ENCODE measurements around the gene NT5C3A. TPM values are rescaled to one million over a fixed set of nuclear protein-coding genes. Genes with fewer than 3 reads are reported as not detected.

NT5C3A gene
- 10.4 and 16.3 TPM in 2 replicates for total RNA-seq (ENCODE audit: low replicate concordance)

DNA sequence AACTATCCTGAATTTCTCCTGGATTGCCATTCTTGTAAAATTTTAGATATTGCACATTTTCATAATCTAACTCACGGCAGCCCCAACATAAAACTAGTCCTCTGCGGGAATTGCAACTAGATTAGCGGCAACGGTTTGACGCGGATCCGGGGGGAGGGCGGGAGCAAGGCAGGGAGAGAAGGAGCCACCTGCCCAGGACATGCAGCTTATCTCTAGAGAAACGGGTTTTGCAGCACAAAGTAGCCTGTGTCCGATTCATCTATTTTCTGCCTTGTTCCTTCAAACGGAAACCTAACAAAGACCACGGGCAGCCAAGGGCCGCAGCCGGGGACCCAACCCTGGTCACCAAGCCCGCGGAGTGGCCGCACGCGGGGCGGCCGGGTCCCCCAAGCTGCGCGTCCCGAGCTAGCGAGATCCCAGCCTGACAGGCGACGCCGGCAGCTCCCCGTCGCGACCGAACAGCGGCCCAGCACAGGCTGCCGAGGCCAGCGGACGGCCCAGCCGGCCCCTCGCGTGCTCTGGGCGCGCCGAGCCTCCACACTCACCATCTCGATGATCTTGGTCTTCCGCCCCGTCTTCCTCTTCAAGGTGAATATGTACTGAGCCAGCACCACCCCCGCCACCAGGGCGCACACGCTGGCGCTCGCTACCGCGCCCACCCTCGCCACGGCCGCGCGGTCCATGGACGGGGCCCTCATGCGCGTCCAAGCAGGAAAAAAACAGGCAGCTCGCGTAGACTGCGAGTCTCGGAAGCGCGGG, at the start of gene NT5C3A:
NT5C3A (minus strand) TSS at position 754 of the 759 bp plus-strand sequence; CDS start at position 683, 71 bp downstream.

DNA sequence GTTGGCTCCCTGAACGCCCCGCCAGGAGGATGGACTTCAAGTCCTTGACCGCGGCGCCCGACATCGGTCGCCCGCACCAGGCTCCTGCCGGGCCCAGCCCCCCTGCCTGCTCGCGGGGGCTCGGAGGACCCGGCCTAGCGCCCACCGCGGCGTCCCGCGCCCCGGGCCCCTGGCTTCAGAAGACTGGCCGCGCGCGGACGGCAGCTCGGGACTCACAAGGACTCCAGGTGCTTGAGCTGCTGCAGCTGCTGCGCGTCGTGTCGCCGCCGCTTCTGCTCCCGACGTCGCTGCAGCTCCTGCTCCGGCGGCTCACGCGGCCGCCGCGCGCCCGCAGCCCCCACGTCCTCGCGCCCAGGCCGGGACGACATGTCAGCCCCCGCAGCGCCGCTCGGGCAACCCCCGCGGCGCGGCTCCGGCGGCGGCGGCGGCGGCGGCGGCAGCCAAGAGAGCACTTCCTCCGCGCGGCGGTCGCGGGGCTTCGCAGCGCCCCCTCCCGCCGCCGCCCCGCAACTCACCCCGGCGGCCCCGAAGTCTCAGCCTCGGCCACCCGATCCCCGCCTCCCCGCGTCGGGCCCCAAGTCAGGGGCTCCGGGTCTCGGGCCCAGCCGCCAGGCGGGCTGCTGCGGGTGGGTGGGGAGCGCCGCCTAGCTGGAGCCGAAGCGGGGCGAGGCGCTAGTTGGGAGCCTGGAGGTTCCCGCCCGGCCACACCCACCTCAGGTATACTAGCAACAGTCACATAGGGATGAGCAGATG, 46.6 kb upstream of the NT5C3A start, which contains the start of gene RP9:
RP9 (minus strand) TSS at position 400 of the 753 bp plus-strand sequence; CDS start at position 368, 32 bp downstream.

Other genes starting within 250 kb of the NT5C3A start
- gene KBTBD2, start 171.0 kb downstream of the NT5C3A start, total RNA-seq (ENCODE audit: low replicate concordance) = 24.0 and 31.5 TPM in 2 replicates
- 252 and 474 TPM in 2 replicates for gene FKBP9, start 105.3 kb downstream of the NT5C3A start, total RNA-seq (ENCODE audit: low replicate concordance)
- 6.4 and 13.8 TPM in 2 replicates for gene RP9, start 46.6 kb upstream of the NT5C3A start, total RNA-seq (ENCODE audit: low replicate concordance)
- gene BBS9, start 66.8 kb upstream of the NT5C3A start, total RNA-seq (ENCODE audit: low replicate concordance) = 14.4 and 18.0 TPM in 2 replicates

Measured in smooth muscle cell of the coronary artery (primary cell).